GM12878 (cell line): ENCODE results near the gene SLC34A3. TPM values are rescaled to one million over a fixed set of nuclear protein-coding genes. Genes with fewer than 3 reads are reported as not detected.

Source experiments
- ATAC-seq: fragments of 200-7000 bp; cut with Tn5 transposase; 3 replicates; pipeline ENCODE4 v1.9.1; 2020; ENCODE audit warnings: mild to moderate bottlenecking, moderate library complexity
- BruUV-seq: library from RNA; stranded (reverse); fragments of 400-500 nt; replicated peaks from 2 replicates; lab custom pipeline; 2021; lab: Mats Ljungman, UMichigan
- CTCF ChIA-PET: fragments of 300-600 bp; sonication (Branson Sonifier 250); formaldehyde crosslinking; extraction: SDS; loops from one replicate; lab custom pipeline; 2021; ENCODE audit warnings: inconsistent platforms; lab: Yijun Ruan, JAX
- POLR2A ChIA-PET: fragments of 350-600 bp; formaldehyde crosslinking; extraction: SDS; loops from one replicate; lab custom pipeline; 2021; ENCODE audit warnings: inconsistent platforms; lab: Charles Lee
- RAD21 ChIA-PET: fragments of 300-600 bp; sonication (Branson Sonifier 250); formaldehyde crosslinking; loops from one replicate; lab custom pipeline; 2023; ENCODE audit warnings: antibody characterized with exemption; ENCODE audit not compliant: unreplicated experiment; lab: Charles Lee
- SMC1A ChIA-PET: fragments of 300-600 bp; sonication (Branson Sonifier 250); formaldehyde crosslinking; loops from one replicate; lab custom pipeline; 2023; ENCODE audit not compliant: unreplicated experiment, uncharacterized antibody; lab: Charles Lee
- DNase-seq: peaks from one replicate; pipeline ENCODE4 v3.0.0-alpha.2; 2011; ENCODE audit warnings: low read depth, low spot score
- FAIRE-seq: peaks from 3 replicates; lab custom pipeline; 2011; peaks lifted over from hg19 to GRCh38; lab: Jason Lieb, UNC
- H2AFZ ChIP-seq: 2 replicates; pipeline ENCODE4 v1.6.0; 2011; ENCODE audit warnings: low read depth, low read length, control low read depth; ENCODE audit not compliant: control insufficient read depth
- H3K27ac ChIP-seq: 2 replicates; pipeline ENCODE4 v1.5.1; 2011; ENCODE audit warnings: control low read depth; ENCODE audit not compliant: control insufficient read depth, insufficient read depth
- H3K27me3 ChIP-seq, 2 experiments: replicated peaks in 1 of 2; 2 replicates each; pipeline versions ENCODE4 v1.6.0 to v1.6.1; 2011; ENCODE audit warnings: low read length in 1 of 2; ENCODE audit not compliant: control insufficient read depth in 2 of 2, insufficient read depth in 2 of 2
- H3K36me3 ChIP-seq, 2 experiments: 2 replicates each; pipeline ENCODE4 v1.5.1; 2011; ENCODE audit warnings: low read length in 1 of 2; ENCODE audit not compliant: control insufficient read depth in 2 of 2, insufficient read depth in 2 of 2
- H3K4me1 ChIP-seq: 2 replicates; pipeline ENCODE4 v1.6.1; 2011; ENCODE audit warnings: mild to moderate bottlenecking, low read length, moderate library complexity, mixed read lengths; ENCODE audit not compliant: control insufficient read depth, insufficient read depth
- H3K4me2 ChIP-seq: 2 replicates; pipeline ENCODE4 v1.6.0; 2011; ENCODE audit warnings: control low read depth; ENCODE audit not compliant: control insufficient read depth, insufficient read depth
- H3K4me3 ChIP-seq: fragments of 200-600 bp; sonication (generic); 2 replicates; pipeline ENCODE4 v1.5.1; 2016
- H3K79me2 ChIP-seq: 2 replicates; pipeline ENCODE4 v1.6.0; 2011; ENCODE audit warnings: low read length; ENCODE audit not compliant: control insufficient read depth, insufficient read depth
- H3K9ac ChIP-seq: 2 replicates; pipeline ENCODE4 v1.8.0; 2011; ENCODE audit warnings: low read length, control low read depth, mixed read lengths; ENCODE audit not compliant: control insufficient read depth, insufficient read depth
- H3K9me3 ChIP-seq: replicated peaks from 3 replicates; pipeline ENCODE4 v1.5.1; 2011; ENCODE audit warnings: mild to moderate bottlenecking, low read length; ENCODE audit not compliant: control insufficient read depth, insufficient read depth
- H4K20me1 ChIP-seq: 2 replicates; pipeline ENCODE4 v1.6.0; 2011; ENCODE audit not compliant: control insufficient read depth, insufficient read depth
- FOXM1 ChIP-seq: IDR thresholded peaks from 2 replicates; pipeline ENCODE4 v1.6.1; 2012; ENCODE audit warnings: low read depth, mild to moderate bottlenecking, inconsistent platforms, low read length, moderate library complexity
- IRF5 ChIP-seq: fragments of 450-650 bp; IDR thresholded peaks from 2 replicates; pipeline ENCODE4 v1.6.1; 2017; ENCODE audit warnings: borderline replicate concordance
- MAX ChIP-seq: IDR thresholded peaks from 2 replicates; pipeline ENCODE4 v1.6.1; 2012; ENCODE audit warnings: low read depth, low read length, improper control_type of control experiment
- POU2F2 ChIP-seq: IDR thresholded peaks from 3 replicates; pipeline ENCODE4 v1.6.1; 2011; ENCODE audit warnings: low read depth, mild to moderate bottlenecking, low read length, borderline replicate concordance
- RBBP5 ChIP-seq: fragments of 200-600 bp; sonication (generic); conservative IDR thresholded peaks from 2 replicates; pipeline ENCODE4 v1.6.1; 2016
- WGBS: methylation state at CpG from one replicate; pipeline ENCODE4 v1.1.6; 2016; ENCODE audit warnings: low lambda C conversion rate; ENCODE audit not compliant: insufficient replicate concordance, insufficient coverage; ENCODE audit errors: missing lambda C conversion rate; 5-methylcytosine and 5-hydroxymethylcytosine counted together
- in situ Hi-C: fragments of 300-500 bp; cut with MboI; formaldehyde crosslinking; loops from 9 replicates; pipeline ENCODE4 v1.14.3; 2018; ENCODE audit warnings: mixed read lengths
- intact Hi-C: fragments of 100-400 bp; cut with micrococcal nuclease; formaldehyde crosslinking; loops from one replicate; pipeline ENCODE4 v1.14.2; 2022; ENCODE audit not compliant: unreplicated experiment
- polyA plus RNA-seq, 11 experiments: library from polyadenylated mRNA; depleted of rRNA in 4 of 11; unstranded in 6 of 11; stranded (reverse) in 5 of 11; fragments of >200 nt; fragmentation: Nextera tagmentation in 4 of 11; fragmentation: Illumina TruSeq in 1 of 11; extraction: Ambion mirVana in 4 of 11; extraction: Trizol in 1 of 11; gene quantifications; 1 replicate in 1 of 11; 2 replicates in 10 of 11; pipeline versions ENCODE4 v1.2.1 to v1.2.3, GENCODE V29; 2011 to 2016; ENCODE audit warnings: inconsistent platforms in 2 of 11, missing spikeins in 2 of 11, low read depth in 1 of 11
- total RNA-seq, 4 experiments: library from RNA; depleted of rRNA in 3 of 4; stranded (reverse); fragments of >200 nt in 3 of 4; fragmentation: Illumina TruSeq in 1 of 4; extraction: Trizol in 1 of 4; gene quantifications; 2 replicates each; pipeline versions ENCODE4 v1.2.1 to v1.2.3, GENCODE V29; 2013 to 2021

The SLC34A3 gene
- total and polyA plus RNA-seq, 10 of the 15 experiments (the other 5 are each of a cell fraction or from before 2014, with no cell fraction given) = not detected

DNA sequence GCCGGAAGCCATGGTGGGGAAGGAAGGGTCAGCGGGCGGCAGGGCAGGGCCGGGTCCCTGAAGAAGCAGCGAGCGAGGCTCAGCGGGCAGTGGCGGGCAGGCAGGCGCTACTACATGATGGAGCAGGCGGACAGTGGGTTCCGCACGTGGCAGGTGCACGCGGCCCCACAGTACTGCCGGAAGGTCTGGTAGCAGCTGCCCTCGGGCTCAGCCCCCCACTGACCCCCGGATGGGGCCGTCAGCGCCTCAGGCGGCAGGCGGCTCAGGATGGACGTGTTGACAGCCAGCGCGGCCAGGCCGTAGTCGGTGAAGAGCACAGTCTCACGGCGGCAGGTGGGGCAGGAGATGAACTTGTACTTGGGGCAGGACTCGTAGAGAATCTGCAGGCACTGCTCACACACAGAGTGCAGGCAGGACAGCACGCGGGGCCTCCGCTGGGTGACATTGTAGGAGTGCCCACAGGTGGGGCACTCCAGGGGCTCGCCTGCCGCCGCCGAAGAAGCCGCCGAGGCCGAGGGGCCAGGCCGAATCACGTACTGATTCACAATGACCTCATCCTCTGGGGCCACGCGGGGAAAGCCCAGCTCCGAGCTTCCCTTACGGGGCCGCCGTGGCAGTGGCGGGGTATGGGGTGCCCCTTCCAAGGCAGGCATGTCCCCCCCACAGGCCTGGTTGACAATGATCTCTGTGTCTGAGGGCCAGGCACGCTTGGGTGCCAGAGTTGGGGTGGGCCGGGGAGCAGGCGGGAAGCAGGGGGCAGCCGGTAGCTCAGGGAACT lies 10.2 kb upstream of the SLC34A3 start (continued):
- no peak for TF ChIP-seq IRF5
- TF ChIP-seq POU2F2 = no peak
- no peak for TF ChIP-seq RBBP5

DNA sequence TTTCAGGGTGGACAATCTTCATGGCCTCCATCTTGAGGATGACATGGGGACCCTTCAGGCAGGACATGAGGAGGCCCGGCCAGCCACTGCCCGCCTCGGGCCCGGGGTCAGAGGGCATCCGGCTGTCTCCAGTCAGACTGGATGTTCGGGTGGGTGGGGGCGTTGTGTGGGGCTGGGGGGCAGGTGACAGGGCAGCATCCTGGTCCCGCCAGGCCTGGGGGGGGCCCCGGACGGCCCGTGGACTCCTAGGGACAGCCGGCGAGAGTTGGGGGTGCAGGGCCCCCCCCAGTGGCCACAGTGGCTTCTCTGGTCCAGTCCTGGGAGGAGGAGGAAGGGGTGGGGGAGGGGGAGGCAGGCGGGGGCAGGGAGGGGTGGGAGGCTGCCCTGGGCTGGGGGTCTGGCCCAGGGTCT lies 9.6 kb upstream of the SLC34A3 start:
- H3K36me3 ChIP-seq = peaks cover 0 to 2% of the 10 kb centered on the region in 2 experiments; a peak in 1 of 4 replicates
- H3K9me3 ChIP-seq = no peaks in the 10 kb centered on the region
- H3K4me3 ChIP-seq = no peak overlapping the region
- no peak overlapping the region for H3K9ac ChIP-seq
- no peaks in the 10 kb centered on the region for H3K79me2 ChIP-seq
- H3K27me3 ChIP-seq = no peaks in the 10 kb centered on the region
- in situ Hi-C loops (no loop called here), intact Hi-C loops (loop anchor here (5.0 to 10.0 kb wide), 2 partner anchors 34 to 176 kb away; partner anchors contain the start of genes ANAPC2, NPDC1 and SSNA1)
- no peak overlapping the region for H3K4me2 ChIP-seq
- WGBS = no CpG with 5 or more reads among the region's 14 CpGs
- TF ChIP-seq FOXM1 (no peak), MAX (no peak)
- peaks cover 16% of the 10 kb centered on the region for H3K4me1 ChIP-seq
- FAIRE-seq (no peak), DNase-seq (no peak), ATAC-seq (no peak)
- H4K20me1 ChIP-seq = no peaks in the 10 kb centered on the region
- BruUV-seq = no TSS peak
- ChIA-PET POLR2A (interaction anchor here (3.3 to 5.5 kb wide), 2 partner anchors 17 to 95 kb away, joined by 18 to 68 read pairs; partner anchors contain the start of genes NDOR1, TMEM203 and TPRN), SMC1A (no interaction called here), CTCF (interaction anchor here (1.1 kb wide), 1 partner anchor 71 kb away, joined by 3 read pairs; no protein-coding TSS in a partner anchor), RAD21 (interaction anchor here (0.7 to 1.0 kb wide), 2 partner anchors 16 to 170 kb away, joined by 3 read pairs; partner anchors contain the start of genes NDOR1 and TMEM203)
- H3K27ac ChIP-seq = no peak overlapping the region
- H2AFZ ChIP-seq = no peak overlapping the region
